ENCODE data around the gene IFFO2.

Gene IFFO2

DNA sequence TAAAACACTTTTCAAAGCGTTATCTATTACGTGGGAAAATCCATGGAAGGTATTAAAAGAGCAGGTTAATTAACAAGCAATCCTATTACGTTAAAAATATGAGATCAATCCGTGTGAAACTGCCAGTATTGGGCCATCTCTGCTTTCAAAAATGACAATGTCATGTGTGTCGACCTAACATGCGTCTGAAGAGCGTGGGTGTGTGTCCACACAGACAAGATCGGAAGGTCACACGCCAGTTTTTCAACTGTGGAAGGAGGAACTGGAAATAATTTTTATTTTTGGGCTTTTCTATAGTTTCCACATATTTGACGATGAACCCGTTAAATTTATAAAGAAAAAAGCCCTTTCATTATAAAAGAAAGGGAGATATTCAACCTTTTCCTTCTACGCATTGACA lies 36.5 kb downstream of the IFFO2 start:
- Histone ChIP-seq H3K9me2 (replicated peaks; ENCODE audit: control insufficient read depth, low read length) (no peaks in the 10 kb centered on the region), H3K4me3 (ENCODE audit: low read length) (no peak overlapping the region), H3K27me3 (ENCODE audit: control insufficient read depth, low read length) (0 out of 2 replicates have a peak, but pooled peaks cover 3% of the 10 kb centered on the region), H3K9me3 (ENCODE audit: control insufficient read depth, insufficient read depth, low read length) (no peaks in the 10 kb centered on the region), H3K27ac (ENCODE audit: low read depth, low read length) (no peak overlapping the region), H4K20me1 (ENCODE audit: control insufficient read depth, insufficient read depth, low read depth, low read length) (no peaks in the 10 kb centered on the region), H3K36me3 (ENCODE audit: control insufficient read depth, low read length) (no peaks in the 10 kb centered on the region), H3K4me2 (ENCODE audit: low read length) (no peak overlapping the region), H3K79me2 (ENCODE audit: control insufficient read depth, low read length) (no peaks in the 10 kb centered on the region), H3K4me1 (ENCODE audit: control insufficient read depth, low read length) (no peaks in the 10 kb centered on the region), H3F3A (ENCODE audit: control insufficient read depth, insufficient read depth) (no peaks in the 10 kb centered on the region)
- no peak for TF ChIP-seq EZH2phosphoT487 (IDR thresholded peaks at IDR 0.05; ENCODE audit: borderline replicate concordance, low read length)
- no peak for TF ChIP-seq CTCF (IDR thresholded peaks at IDR 0.05; ENCODE audit: low read depth, low read length, poor library complexity, severe bottlenecking)

GRCh38 chr1:18919197-18919905 lies 37.1 kb downstream of the IFFO2 start:
- Histone ChIP-seq H3K4me2 (ENCODE audit: low read length) (no peak overlapping the region), H3K27ac (ENCODE audit: low read depth, low read length) (no peak overlapping the region), H3K4me1 (ENCODE audit: control insufficient read depth, low read length) (no peaks in the 10 kb centered on the region), H3K79me2 (ENCODE audit: control insufficient read depth, low read length) (no peaks in the 10 kb centered on the region), H3K4me3 (ENCODE audit: low read length) (no peak overlapping the region), H4K20me1 (ENCODE audit: control insufficient read depth, insufficient read depth, low read depth, low read length) (no peaks in the 10 kb centered on the region), H3K9me3 (ENCODE audit: control insufficient read depth, insufficient read depth, low read length) (no peaks in the 10 kb centered on the region), H3K36me3 (ENCODE audit: control insufficient read depth, low read length) (no peaks in the 10 kb centered on the region), H3K27me3 (ENCODE audit: control insufficient read depth, low read length) (0 out of 2 replicates have a peak, but pooled peaks cover 3% of the 10 kb centered on the region), H3K9me2 (replicated peaks; ENCODE audit: control insufficient read depth, low read length) (no peaks in the 10 kb centered on the region), H3F3A (ENCODE audit: control insufficient read depth, insufficient read depth) (no peaks in the 10 kb centered on the region)
- TF ChIP-seq EZH2phosphoT487 (IDR thresholded peaks at IDR 0.05; ENCODE audit: borderline replicate concordance, low read length) (no peak), CTCF (IDR thresholded peaks at IDR 0.05; ENCODE audit: low read depth, low read length, poor library complexity, severe bottlenecking) (no peak)

DNA sequence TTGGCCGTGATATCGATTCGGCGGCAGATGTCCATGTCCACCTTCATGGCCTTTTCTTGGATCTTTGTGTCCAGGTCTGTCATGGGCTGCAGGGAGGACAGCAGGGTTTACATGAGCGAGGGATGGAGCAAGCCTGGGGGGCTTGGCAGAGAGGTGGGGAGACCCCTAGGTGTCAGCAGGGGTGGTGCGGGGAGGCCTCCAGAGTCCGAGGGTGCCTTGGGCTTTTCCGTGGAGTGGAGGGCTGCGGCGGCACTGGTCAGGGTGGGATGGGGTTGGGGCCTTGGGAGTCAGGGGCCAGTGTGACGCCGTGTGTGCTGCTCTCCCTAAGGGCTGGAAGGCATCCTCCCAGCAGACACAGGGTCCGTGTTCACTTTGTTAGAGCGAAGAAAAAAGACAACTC lies 38.1 kb downstream of the IFFO2 start:
- no peaks in the 10 kb centered on the region for H3K79me2 ChIP-seq (ENCODE audit: control insufficient read depth, low read length)
- no peak overlapping the region for H3K4me2 ChIP-seq (ENCODE audit: low read length)
- H3K36me3 ChIP-seq (ENCODE audit: control insufficient read depth, low read length): no peaks in the 10 kb centered on the region
- no peak for TF ChIP-seq CTCF (IDR thresholded peaks at IDR 0.05; ENCODE audit: low read depth, low read length, poor library complexity, severe bottlenecking)
- H3K27me3 ChIP-seq (ENCODE audit: control insufficient read depth, low read length): no peaks in the 10 kb centered on the region
- H3K9me3 ChIP-seq (ENCODE audit: control insufficient read depth, insufficient read depth, low read length): no peaks in the 10 kb centered on the region
- H3K27ac ChIP-seq (ENCODE audit: low read depth, low read length): no peak overlapping the region
- no peaks in the 10 kb centered on the region for H3F3A ChIP-seq (ENCODE audit: control insufficient read depth, insufficient read depth)
- H3K9me2 ChIP-seq (replicated peaks; ENCODE audit: control insufficient read depth, low read length): no peaks in the 10 kb centered on the region
- no peak overlapping the region for H3K4me3 ChIP-seq (ENCODE audit: low read length)
- no peaks in the 10 kb centered on the region for H3K4me1 ChIP-seq (ENCODE audit: control insufficient read depth, low read length)
- no peaks in the 10 kb centered on the region for H4K20me1 ChIP-seq (ENCODE audit: control insufficient read depth, insufficient read depth, low read depth, low read length)

Measured in DOHH2 (cell line).